Hippocampal formation (tissue), 2 donors: ENCODE measurements around the gene ACAD8.
"Not testable (repeated sequence)": the region's sequence is repeated elsewhere in the genome, so short reads cannot be mapped to it uniquely, and the experiment has no call there.

Source experiments
- DNase-seq, 2 donors: peaks; one replicate each; lab custom pipeline; 2025; lab: John Stamatoyannopoulos, UW

The ACAD8 gene

DNA sequence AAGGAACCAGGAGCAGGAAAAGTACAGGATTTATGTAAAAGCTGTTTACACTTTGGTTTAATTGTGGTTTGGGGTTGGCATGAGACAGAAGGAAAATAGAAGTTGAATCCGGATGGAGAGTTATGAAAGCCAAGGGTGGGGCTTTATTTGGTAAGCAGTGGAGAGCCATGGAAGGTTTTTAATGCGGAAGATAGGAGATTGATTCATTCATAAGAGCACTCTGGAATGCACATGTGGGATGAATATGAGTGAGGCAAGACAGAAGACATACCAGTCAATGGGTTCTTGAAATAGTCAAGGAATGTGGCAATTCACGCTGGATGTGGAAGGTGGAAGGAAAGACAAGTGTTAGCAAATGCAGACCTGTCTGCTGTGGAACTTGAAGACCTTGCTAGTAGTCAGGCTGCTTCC is 13.5 kb downstream of the ACAD8 start:
- no peak for DNase-seq

DNA sequence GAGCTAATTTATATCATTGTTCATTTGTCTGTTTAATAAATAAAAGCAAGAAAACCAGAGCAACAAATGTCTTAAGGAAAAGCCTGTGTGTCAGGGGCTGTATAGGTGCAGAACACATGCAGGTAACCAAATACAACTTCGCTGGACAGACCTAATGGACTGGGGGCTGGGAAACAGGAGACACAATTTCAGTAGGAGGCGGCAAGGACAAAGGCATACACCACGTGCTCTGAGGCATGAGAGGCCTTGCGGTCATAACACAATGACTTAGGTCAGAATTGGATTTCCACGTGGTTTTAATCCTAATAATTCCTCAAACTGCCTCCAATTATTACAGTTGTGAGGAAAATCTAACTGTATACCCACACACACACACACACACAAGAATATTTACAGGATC is 14.1 kb downstream of the ACAD8 start:
- DNase-seq, result no peak

DNA sequence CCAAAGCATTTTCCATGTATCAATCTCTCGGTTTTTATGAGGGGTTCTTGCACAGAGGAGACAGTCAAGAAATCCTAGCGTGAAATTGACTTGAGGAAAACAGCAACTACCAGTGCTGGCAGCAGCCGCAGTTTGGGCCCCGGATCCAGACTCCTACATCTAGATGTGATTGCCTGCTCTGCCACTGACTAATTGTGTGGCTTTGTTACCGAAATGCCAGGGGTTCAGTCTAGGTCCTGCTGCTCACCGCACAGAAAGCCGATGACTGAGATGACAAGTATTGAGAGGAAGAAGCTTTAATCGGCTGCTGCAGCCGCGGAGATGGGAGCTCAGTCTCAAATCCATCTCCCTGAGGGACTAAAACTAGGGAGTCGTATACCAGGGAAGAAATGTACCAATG is 14.6 kb downstream of the ACAD8 start:
- no peak for DNase-seq

DNA sequence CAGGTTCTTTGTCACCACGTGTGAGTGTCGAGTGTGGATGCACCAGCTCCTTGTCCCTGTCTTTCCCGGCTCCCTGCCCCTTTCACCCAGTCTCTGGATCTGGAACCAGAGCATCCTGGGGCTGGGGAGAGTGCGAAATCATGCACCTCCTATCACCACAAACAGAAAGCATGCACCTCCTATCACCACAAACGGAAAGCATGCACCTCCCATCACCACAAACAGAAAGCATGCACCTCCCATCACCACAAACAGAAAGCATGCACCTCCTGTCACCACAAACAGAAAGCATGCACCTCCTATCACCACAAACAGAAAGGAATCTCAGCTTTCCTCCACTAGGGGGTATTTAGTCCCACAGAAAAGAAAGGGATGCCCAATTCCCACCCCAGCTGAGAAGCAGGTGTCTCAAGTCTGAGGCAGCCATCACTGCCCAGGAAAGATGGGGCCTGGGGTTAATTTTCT is 16.9 kb downstream of the ACAD8 start:
- no peak for DNase-seq

DNA sequence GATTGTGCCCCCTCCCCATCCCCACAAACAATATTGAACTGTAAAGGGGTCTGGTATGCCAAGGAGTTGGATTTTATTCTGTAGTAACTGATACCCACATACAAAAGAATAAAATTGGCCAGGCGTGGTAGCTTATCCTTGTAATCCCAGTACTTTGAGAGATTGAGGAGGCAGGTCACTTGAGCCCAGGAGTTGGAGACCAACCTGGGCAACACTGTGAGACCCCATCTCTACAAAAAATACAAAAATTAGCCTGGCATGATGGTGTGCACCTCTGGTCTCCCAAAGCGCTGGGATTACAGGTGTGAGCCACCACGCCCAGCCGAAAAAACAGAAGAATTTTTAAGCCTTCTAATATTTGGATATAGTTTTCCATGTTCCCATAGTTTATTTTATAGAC is 18.6 kb downstream of the ACAD8 start:
- no peak for DNase-seq

GRCh38 chr11:134272381-134273316 is 19.3 kb downstream of the ACAD8 start:
- DNase-seq, result no peak

DNA sequence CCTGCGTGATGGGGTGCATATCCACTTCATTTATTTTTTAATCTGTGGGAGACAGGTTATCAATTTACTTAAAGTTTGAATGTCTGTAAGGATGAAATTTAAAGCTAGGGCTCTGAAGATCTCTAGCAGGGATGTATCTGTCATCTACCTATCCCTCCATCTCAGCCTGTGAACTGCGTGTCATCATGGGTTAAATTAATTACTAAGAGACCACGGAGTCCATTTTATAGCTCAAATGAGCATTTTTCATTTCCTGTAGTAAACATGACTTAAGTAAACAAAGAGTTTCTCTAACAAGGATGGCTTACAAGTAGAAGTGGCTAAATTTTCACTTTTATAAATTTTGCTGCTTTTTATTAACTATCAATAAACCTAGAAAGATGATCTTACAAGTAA is 19.9 kb downstream of the ACAD8 start:
- DNase-seq, result no peak

- DNase-seq, result no peak
These were observed 21.8 kb downstream of the ACAD8 start for GRCh38 chr11:134275188-134275533.

GRCh38 chr11:134275534-134276395 is 22.4 kb downstream of the ACAD8 start, which contains the start of gene GLB1L3:
GLB1L3 (plus strand) TSS chr11:134276379; CDS start chr11:134276741, 362 bp downstream.
- peak; percentile 19 to 46 for DNase-seq

GRCh38 chr11:134276396-134277182 is 23.2 kb downstream of the ACAD8 start:
- no peak for DNase-seq

DNA sequence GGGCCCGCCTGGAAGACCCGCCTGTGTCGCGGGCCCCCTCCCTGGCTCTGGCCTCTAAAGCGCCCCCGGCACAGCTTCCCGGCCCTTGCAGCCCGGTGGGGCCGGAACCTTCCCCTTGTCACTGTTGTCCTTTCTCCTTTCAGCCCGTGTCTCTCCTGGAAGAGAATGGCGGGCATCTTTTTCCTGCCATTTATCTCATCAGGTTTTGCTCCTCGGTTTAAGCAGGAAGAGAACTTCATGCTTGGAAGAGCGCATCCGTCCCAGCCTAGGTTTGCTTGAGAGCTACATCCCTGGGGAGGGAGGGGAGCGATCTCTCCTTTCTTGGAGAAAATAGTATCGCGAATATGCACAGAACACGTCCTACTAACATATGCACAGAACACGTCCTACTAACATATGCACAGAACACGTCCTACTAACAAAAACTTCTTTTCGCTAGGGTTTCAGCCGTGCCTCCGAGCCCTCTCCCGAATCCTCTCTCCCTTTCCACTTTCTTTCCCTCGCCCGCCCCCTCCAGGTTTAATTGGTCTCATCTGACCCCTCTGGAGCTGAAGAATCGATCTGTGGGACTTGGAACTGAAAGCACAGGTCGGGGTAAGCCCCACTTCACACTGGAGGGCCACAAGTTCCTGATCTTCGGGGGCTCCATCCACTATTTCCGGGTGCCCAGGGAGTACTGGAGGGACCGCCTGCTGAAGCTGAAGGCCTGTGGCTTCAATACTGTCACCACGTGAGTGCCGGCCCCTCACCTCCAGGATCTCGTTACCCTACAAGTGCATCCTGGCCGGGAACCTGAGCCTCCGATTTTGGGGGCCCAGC is 24.0 kb downstream of the ACAD8 start:
- DNase-seq, result no peak

DNA sequence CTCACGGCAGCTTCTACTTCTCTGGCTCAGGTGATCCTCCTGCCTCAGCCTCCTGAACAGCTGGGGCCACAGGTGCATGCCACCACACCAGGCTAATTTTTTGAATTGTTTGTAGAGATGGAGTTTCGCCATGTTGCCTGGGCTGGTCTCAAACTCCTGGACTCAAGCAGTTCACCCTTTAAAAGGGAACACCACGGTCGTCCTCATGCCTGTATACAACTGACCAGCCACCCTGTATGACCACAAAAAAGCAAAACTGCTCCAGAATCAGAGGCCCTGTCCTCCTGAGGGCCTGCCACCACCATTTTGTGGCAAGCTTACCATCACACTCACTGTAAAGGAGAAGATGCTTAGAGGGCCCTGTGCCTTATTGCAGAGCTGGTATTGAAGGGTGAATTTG is 25.0 kb downstream of the ACAD8 start:
- DNase-seq, result no peak

GRCh38 chr11:134281635-134282034 is 28.3 kb downstream of the ACAD8 start:
- DNase-seq, result not testable (repeated sequence)

DNA sequence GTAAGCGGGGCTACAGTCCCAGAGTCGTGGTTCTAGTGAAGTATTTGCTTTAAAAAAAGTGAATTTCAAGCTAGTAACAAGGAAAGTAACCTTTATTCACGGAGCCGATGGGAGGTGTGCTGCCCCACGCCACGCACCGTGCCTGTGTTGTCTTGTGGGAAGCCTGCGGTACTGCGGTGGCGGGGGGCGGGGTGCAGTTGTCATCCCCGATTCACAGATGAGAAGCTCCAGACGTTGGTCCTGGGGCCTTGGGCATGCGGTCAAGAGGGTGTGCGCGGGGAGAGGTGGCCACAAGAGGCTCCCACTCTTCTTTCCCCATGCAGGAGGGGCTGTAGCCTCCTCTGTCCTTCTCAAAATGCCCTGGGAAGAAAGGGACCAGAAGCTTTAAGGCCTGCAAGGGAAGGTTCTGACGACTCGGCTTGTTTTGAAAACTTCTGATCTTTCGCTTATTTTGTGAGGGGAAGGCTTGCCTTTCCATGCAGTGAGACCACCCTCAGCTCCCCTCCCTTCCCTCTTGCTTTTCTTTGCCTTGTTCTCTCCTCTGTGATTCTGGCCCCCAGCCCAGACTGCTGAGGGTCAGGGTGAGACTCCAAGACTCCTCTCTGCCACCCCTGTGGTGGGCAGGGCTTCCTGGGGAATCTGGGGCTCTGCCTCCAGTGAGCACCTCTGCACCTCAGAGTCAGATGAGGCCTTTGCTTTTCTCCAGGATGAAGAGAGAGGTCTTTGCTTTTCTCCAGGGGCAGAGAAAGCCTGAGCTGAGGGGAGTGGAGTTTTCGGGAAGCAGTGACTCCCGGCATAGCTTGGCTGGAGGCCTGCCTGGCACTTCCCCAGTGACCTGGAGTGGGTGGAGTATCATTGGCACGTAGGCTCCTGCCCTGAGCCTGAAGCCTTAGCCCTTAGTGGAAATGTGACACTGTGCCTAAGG is 29.0 kb downstream of the ACAD8 start:
- DNase-seq, result no peak

DNA sequence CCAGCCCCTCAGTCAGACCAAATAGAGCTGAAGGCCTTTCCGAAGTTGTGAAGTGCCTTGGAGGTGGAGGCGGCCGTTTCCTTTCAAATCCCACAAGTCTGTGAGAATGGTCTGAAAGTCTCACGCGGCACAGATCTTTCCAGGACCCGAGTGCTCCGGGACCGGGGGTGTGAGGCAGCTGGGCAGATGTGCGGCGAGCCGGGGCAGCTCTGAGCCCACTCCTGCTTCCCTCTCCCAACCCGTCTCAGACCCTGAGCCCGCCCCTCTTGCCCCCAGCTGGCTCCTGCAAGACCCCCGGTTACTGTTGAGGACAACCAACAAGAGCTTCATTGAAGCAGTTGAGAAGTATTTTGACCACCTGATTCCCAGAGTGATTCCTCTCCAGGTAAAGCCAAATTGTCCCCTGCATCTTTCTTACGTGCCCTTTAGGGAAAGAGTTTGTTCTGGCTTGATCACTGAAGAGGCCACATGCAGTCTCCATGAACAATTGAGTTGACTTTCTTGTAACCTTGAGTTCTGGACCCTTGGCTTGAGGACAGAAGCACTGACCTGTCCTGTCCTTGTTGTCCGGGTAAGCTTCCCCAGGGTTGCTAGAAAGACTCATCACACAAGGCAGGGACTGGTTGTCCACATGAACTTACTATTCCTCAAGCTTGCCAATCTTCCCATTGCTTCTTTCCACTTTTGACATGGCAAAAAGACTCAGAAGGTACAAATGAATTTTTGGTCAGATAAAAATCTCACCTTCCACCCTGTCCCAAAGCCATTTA is 30.3 kb downstream of the ACAD8 start:
- no peak for DNase-seq

DNA sequence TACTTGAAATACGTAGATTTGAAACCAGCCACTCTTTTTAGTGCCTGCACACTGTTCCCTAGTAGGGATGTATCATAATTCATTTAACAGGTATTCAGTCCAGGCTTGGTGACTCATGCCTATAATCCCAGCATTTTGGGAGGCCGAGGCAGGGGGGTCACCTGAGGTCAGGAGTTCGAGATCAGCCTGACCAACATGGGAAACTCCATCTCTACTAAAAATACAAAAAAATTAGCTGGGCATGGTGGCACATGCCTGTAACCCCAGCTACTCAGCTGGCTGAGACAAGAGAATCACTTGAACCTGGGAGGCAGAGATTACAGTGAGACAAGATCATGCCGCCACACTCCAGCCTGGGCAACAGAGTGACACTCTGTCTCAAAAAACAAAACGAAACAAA is 31.0 kb downstream of the ACAD8 start:
- DNase-seq, result not testable (repeated sequence)

DNA sequence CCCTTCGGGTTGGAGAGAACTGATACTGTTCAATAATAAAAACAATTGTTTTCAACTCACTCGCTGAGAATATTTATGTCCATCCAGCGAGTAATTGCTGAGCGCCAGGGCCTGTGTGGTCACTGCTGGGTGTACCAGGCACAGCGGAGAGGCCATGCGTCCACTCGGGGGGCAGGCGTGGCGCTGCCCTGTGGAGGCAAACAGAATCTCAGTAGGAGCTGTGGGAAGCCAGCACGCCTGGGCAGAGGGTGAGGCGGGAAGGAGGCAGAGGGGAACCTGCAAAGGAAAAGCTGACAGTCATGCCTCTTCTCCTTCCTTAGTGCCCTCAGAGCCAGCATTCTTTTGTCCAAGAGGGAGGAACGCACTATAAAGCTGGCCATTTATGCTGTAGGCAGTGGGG is 34.2 kb downstream of the ACAD8 start:
- no peak for DNase-seq

DNA sequence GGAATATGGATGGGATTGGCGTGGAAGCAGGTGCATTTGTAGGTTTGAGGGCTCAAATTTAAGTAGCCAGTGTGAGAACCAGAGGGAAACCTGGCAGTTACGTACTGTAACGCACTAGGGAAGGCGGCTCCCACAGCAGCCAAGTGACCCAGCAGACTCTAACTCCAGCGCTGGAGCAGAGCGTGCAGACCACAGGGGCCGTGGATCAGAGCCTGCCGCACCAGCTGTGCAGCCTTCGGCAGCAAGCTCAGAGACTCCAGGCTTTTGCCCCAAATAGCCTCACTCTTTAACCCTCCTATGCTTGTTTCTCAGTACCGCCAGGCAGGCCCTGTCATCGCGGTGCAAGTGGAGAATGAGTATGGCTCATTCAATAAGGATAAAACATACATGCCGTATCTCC is 35.1 kb downstream of the ACAD8 start:
- no peak for DNase-seq

- no peak for DNase-seq
These were observed 35.8 kb downstream of the ACAD8 start for GRCh38 chr11:134289167-134289566.
